ENCODE data around the gene ARPIN. TPM values are rescaled to one million over a fixed set of nuclear protein-coding genes. Genes with fewer than 3 reads are reported as not detected.

ARPIN gene
- total and polyA plus RNA-seq, 9 of the 15 experiments (the other 6 are each of a cell fraction or from before 2014, with no cell fraction given), result not detected

GRCh38 chr15:89893696-89894447 is 18.9 kb downstream of the ARPIN start, which contains the start of gene AP3S2 (continued):
- TF ChIP-seq MITF (IDR thresholded peaks at IDR 0.05) (no peak), E2F8 (IDR thresholded peaks at IDR 0.05; ENCODE audit: low read depth, partially characterized antibody) (peak; percentile 95), HSF4 (CRISPR knock-in tag; IDR thresholded peaks at IDR 0.05; ENCODE audit: borderline replicate concordance) (no peak), KDM5B (IDR thresholded peaks at IDR 0.05; ENCODE audit: insufficient replicate concordance, low read depth, low read length) (peak; percentile 78), NBN (IDR thresholded peaks at IDR 0.05; ENCODE audit: low read depth) (peak; percentile 91), HOXB6 (CRISPR knock-in tag; IDR thresholded peaks at IDR 0.05; ENCODE audit: borderline replicate concordance) (no peak), CTCF (IDR thresholded peaks at IDR 0.05 in 2 of 3, conservative IDR thresholded peaks at IDR 0.05 in 1 of 3; ENCODE audit: insufficient read depth in 2 of 3, low read depth in 1 of 3, low read length in 3 of 3) (no peak), GMEB1 (CRISPR knock-in tag; IDR thresholded peaks at IDR 0.05) (peak; percentile 49; the same call in 1 of the 2 replicates), MLX (CRISPR knock-in tag; conservative IDR thresholded peaks at IDR 0.05) (no peak), ZC3H11A (IDR thresholded peaks at IDR 0.05; ENCODE audit: low read depth, low read length) (peak; percentile 82), TCF15 (CRISPR knock-in tag; IDR thresholded peaks at IDR 0.05) (no peak), SREBF2 (CRISPR knock-in tag; IDR thresholded peaks at IDR 0.05) (0 out of 2 replicates have a peak, but pooled peaks have one; percentile 60), ZNF395 (CRISPR knock-in tag; IDR thresholded peaks at IDR 0.05) (peak; percentile 88), JUN (IDR thresholded peaks at IDR 0.05; ENCODE audit: borderline replicate concordance, low read depth, low read length) (0 out of 2 replicates have a peak, but pooled peaks have one; percentile 40), JUN (CRISPR knock-in tag; IDR thresholded peaks at IDR 0.05; ENCODE audit: borderline replicate concordance) (peak; percentile 96; the same call in 1 of the 2 replicates)
